A673 (cell line): ENCODE measurements around the gene RASD1.

ENCODE experiments used
- EZH2 ChIP-seq: fragments of 200-600 bp; sonication (generic); IDR thresholded peaks from 2 replicates; pipeline ENCODE4 v1.6.1; 2017; ENCODE audit warnings: borderline replicate concordance, low read depth, mild to moderate bottlenecking, mixed read lengths, antibody characterized with exemption, low read length; ENCODE audit not compliant: poor library complexity, severe bottlenecking
- TF ChIP-seq, protein P1 (sequence below): fragments of 300-800, 200-600 bp; sonication (generic); conservative IDR thresholded peaks from 2 replicates; pipeline ENCODE4 v1.5.1; 2017; ENCODE audit warnings: low read depth, mild to moderate bottlenecking, antibody characterized with exemption, low read length, moderate library complexity, mixed read lengths

DNA sequence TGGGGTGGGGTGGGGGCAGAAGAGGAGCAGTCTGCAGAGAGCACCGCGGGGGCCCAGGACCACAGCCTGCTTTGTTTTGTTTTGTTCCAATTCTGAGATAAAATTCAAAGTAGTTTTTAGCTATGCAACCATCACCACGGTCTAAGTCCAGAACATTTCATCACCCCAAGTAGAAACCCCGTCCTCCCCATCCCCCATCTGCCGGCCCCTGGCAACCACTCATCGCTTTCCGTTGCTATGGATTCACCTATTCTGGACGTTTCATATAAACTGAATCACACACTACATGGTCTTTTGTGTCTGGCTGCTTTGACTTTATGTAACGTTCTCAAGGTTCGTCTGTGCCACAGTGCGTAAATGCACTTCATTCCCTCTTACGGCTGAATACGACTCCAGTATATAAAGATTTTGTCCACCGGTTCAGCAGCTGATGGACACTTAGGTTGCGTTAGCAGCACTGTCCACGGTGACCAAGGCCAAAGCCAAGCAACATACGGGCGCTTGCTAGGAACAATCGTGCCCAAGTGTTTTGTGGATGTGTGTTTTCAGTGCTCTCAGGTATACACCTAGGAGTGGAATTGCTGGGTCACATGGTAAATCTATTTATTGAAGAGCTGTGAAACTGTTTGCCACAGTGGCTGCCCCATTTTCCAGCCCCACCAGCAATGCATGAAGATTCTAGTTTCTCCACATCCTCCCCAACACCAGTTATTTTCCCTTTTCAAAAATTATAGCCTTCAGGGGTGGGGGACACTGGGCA is 27.7 kb upstream of the RASD1 start:
- TF ChIP-seq, protein P1, sequence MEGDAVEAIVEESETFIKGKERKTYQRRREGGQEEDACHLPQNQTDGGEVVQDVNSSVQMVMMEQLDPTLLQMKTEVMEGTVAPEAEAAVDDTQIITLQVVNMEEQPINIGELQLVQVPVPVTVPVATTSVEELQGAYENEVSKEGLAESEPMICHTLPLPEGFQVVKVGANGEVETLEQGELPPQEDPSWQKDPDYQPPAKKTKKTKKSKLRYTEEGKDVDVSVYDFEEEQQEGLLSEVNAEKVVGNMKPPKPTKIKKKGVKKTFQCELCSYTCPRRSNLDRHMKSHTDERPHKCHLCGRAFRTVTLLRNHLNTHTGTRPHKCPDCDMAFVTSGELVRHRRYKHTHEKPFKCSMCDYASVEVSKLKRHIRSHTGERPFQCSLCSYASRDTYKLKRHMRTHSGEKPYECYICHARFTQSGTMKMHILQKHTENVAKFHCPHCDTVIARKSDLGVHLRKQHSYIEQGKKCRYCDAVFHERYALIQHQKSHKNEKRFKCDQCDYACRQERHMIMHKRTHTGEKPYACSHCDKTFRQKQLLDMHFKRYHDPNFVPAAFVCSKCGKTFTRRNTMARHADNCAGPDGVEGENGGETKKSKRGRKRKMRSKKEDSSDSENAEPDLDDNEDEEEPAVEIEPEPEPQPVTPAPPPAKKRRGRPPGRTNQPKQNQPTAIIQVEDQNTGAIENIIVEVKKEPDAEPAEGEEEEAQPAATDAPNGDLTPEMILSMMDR = no peak
- no peak for TF ChIP-seq EZH2
